ENCODE results near the gene ZNF577. TPM values are rescaled to one million over a fixed set of nuclear protein-coding genes. Genes with fewer than 3 reads are reported as not detected.

ZNF577 gene
- total RNA-seq, 1 experiment from 2014 or later = 5.4 TPM

DNA sequence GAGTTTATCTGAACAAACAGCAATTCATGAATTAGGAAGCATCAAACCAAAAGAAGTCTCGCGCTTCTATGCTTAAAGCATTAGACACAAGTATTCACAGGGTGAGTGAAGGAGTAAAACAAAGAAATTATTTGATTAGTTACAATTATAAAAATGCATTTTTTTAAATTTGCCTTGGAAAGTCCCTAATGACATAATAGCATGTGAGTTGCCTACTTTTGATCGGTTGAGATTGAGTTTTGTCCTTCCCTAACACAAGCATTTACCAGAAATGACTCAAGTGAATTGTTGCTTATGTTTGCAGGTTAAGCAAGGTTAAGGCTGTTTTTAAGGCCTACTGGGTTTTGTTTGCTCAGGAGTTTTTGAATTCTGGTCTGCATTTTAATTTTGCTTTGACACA, 17.5 kb upstream of the ZNF577 start:
- intact Hi-C loops (cut with micrococcal nuclease; ENCODE audit: unreplicated experiment) = loop anchor here (1.0 kb wide), 1 partner anchor 81 kb away; the partner anchor contains the start of gene ZNF350
- Histone ChIP-seq H3K9me3 (ENCODE audit: insufficient read depth, low read depth) (peaks cover 46% of the 10 kb centered on the region), H3F3A (ENCODE audit: insufficient read depth, low read depth) (no peaks in the 10 kb centered on the region), H3K9me2 (ENCODE audit: insufficient read depth) (no peaks in the 10 kb centered on the region), H4K20me1 (ENCODE audit: insufficient read depth) (no peaks in the 10 kb centered on the region), H3K4me3 (peak overlapping the region; percentile 81; the same call in 1 of the 2 replicates), H3K27me3 (ENCODE audit: insufficient read depth, low read depth) (no peaks in the 10 kb centered on the region), H3K27ac (no peak overlapping the region), H3K79me2 (ENCODE audit: low read depth) (peaks cover 39% of the 10 kb centered on the region), H3K4me1 (replicated peaks; ENCODE audit: insufficient read depth) (peaks cover 7% of the 10 kb centered on the region; the same call in 1 of the 2 replicates), H2AFZ (peak overlapping the region; percentile 97), H3K4me2 (peak overlapping the region; percentile 91; the same call in 1 of the 2 replicates), H3K36me3 (ENCODE audit: low read depth) (peaks cover 24% of the 10 kb centered on the region)
- ChIA-PET CTCF (no interaction called here), POLR2A (ENCODE audit: unreplicated experiment) (no interaction called here)
- TF ChIP-seq EZH2 (IDR thresholded peaks at IDR 0.05; ENCODE audit: low read depth) = no peak
- TF ChIP-seq, protein P1, sequence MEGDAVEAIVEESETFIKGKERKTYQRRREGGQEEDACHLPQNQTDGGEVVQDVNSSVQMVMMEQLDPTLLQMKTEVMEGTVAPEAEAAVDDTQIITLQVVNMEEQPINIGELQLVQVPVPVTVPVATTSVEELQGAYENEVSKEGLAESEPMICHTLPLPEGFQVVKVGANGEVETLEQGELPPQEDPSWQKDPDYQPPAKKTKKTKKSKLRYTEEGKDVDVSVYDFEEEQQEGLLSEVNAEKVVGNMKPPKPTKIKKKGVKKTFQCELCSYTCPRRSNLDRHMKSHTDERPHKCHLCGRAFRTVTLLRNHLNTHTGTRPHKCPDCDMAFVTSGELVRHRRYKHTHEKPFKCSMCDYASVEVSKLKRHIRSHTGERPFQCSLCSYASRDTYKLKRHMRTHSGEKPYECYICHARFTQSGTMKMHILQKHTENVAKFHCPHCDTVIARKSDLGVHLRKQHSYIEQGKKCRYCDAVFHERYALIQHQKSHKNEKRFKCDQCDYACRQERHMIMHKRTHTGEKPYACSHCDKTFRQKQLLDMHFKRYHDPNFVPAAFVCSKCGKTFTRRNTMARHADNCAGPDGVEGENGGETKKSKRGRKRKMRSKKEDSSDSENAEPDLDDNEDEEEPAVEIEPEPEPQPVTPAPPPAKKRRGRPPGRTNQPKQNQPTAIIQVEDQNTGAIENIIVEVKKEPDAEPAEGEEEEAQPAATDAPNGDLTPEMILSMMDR (conservative IDR thresholded peaks at IDR 0.05) = no peak
- no TSS peak for BruUV-seq (replicated peaks)
- no peak for DNase-seq

DNA sequence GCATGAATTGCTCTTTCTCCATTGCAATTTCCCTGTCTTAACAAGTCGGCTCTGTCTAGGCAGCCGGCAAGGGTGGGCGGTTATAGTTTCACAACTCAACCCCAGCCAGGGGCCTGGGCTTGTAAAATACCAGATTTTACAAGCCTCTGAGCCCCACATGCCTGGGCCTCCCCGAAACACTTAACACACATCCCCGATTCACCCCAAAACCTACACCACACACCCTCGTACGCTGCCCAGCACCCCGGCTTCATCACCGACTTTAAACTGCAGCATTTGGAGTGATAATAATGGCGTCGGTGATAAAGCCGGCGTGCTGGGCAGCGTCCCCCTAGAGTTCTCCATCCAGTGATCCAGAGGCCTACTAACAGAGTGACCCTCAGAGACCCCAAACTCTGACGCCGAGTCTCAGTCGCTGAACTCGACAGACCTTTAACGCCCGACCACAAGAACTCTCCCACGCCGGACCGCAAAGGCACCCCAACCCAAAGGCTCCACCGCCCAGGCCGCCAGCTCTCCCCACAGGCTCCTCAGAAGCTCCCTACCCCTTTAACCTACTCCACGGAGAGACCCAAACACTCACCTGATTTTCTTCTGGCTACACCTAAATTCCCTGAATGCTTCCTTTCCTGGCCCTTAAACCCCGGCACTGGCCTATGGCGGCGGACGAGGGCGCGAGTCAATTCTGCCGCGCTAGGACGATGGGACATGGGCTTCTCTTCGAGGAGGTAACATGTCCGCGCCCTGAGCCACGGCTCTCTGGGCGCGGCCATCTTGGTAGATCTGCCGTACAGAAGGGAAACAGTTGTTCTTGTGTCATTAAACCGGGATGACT, 16.8 kb upstream of the ZNF577 start, which contains the start of gene ZNF649:
TSS of gene ZNF649 (minus strand) at position 687 of the 835 bp plus-strand sequence. CDS start 4,910 bp downstream, outside the sequence.
- Histone ChIP-seq H3K36me3 (ENCODE audit: low read depth) (peaks cover 30% of the 10 kb centered on the region), H3K27me3 (ENCODE audit: insufficient read depth, low read depth) (no peaks in the 10 kb centered on the region), H3K4me3 (peak within 1 kb of the TSS; percentile 81), H3K9me3 (ENCODE audit: insufficient read depth, low read depth) (peaks cover 53% of the 10 kb centered on the region), H3K27ac (no peak within 1 kb of the TSS), H3K9me2 (ENCODE audit: insufficient read depth) (no peaks in the 10 kb centered on the region), H3K79me2 (ENCODE audit: low read depth) (peaks cover 39% of the 10 kb centered on the region), H3K4me2 (peak within 1 kb of the TSS; percentile 91), H3K4me1 (replicated peaks; ENCODE audit: insufficient read depth) (peaks cover 7% of the 10 kb centered on the region; the same call in 1 of the 2 replicates), H2AFZ (peak within 1 kb of the TSS; percentile 97), H4K20me1 (ENCODE audit: insufficient read depth) (no peaks in the 10 kb centered on the region), H3F3A (ENCODE audit: insufficient read depth, low read depth) (no peaks in the 10 kb centered on the region)
- BruUV-seq (replicated peaks) = TSS peak; percentile 43
- DNase-seq = peak; percentile 82 to 85
- CTCF ChIA-PET = no interaction called here
- POLR2A ChIA-PET (ENCODE audit: unreplicated experiment) = no interaction called here
- no peak for TF ChIP-seq EZH2 (IDR thresholded peaks at IDR 0.05; ENCODE audit: low read depth)
- TF ChIP-seq, protein P1 (conservative IDR thresholded peaks at IDR 0.05) = no peak
- intact Hi-C loops (cut with micrococcal nuclease; ENCODE audit: unreplicated experiment) = loop anchor here (1.0 to 5.0 kb wide), 3 partner anchors 22 to 123 kb away; partner anchors contain the start of genes ZNF350 and ZNF614

DNA sequence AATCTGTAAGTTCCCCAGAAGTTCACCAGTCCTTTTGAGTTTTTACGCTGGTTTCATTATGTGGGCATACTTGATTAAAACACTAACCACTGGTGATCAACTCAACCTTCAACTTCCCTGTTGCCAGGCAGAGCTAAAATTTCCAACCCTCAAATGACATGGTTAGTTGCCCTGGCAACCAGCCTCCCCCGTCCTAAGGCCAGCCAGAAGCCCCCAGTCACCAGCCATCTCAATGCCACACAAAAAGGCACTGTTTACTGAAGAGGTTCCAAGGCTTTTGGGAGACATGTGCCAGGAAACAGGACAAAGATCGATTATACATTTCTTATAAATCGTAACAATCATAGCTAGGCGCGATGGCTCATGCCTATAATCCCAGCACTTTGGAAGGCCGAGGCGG, 15.4 kb upstream of the ZNF577 start:
- H3K36me3 ChIP-seq (ENCODE audit: low read depth) = peaks cover 44% of the 10 kb centered on the region
- H3K4me2 ChIP-seq = peak overlapping the region; percentile 91
- DNase-seq = no peak
- H3K4me3 ChIP-seq = peak overlapping the region; percentile 81; the same call in 1 of the 2 replicates
- H3K27me3 ChIP-seq (ENCODE audit: insufficient read depth, low read depth) = no peaks in the 10 kb centered on the region
- H3K9me3 ChIP-seq (ENCODE audit: insufficient read depth, low read depth) = peaks cover 66% of the 10 kb centered on the region
- no peak overlapping the region for H3K27ac ChIP-seq
- no peak for TF ChIP-seq EZH2 (IDR thresholded peaks at IDR 0.05; ENCODE audit: low read depth)
- TF ChIP-seq, protein P1 (conservative IDR thresholded peaks at IDR 0.05) = no peak
- H3K4me1 ChIP-seq (replicated peaks; ENCODE audit: insufficient read depth) = peaks cover 7% of the 10 kb centered on the region; the same call in 1 of the 2 replicates
- no peak overlapping the region for H2AFZ ChIP-seq
- ChIA-PET CTCF (no interaction called here), POLR2A (ENCODE audit: unreplicated experiment) (interaction anchor here (0.6 kb wide), 1 partner anchor 286 kb away, joined by 3 read pairs; no protein-coding TSS in a partner anchor)
- H3K79me2 ChIP-seq (ENCODE audit: low read depth) = peaks cover 39% of the 10 kb centered on the region
- no peaks in the 10 kb centered on the region for H3K9me2 ChIP-seq (ENCODE audit: insufficient read depth)
- no TSS peak for BruUV-seq (replicated peaks)
- H4K20me1 ChIP-seq (ENCODE audit: insufficient read depth) = no peaks in the 10 kb centered on the region
- no peaks in the 10 kb centered on the region for H3F3A ChIP-seq (ENCODE audit: insufficient read depth, low read depth)
- intact Hi-C loops (cut with micrococcal nuclease; ENCODE audit: unreplicated experiment) = loop anchor here (5.0 kb wide), 1 partner anchor 124 kb away; the partner anchor contains the start of gene ZNF614
